ENCODE measurements around the gene COL6A3.

COL6A3 gene

DNA sequence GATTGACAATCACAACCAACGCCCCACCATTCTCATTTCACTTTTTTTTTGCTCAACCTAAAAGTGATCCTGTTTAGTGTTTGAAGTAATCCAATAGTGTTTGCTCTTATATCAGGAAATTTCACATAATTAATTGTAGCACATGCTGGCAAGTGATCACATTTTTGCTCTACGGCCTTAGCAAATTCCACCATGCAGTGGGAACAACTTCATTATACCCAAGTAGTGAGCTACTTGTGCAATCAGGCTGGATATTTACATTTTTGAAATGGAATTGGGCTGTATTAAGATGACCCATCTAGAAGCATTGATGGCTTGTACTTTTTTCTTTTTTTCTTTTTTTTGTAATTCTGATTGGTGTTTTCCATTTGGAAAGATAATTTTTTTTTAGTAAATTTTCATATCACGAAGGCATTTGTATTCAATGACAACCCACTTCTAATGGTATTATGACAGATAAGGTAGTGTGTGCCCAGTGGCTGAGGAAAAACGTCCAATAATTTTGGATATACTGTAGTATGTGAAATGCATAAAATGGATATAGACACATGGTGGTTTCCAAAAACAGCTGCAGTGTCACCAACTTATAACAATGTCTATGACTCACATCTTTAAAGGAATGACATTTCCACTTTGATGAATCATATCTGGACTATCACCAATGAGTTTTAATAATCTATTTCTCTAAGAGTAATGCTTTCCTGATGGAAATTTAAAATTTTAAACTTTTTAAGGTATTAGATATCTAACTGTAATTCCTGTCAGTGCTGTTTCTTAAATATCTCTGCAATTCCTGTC is 130.6 kb downstream of the COL6A3 start:
- TF ChIP-seq RAD21 (IDR thresholded peaks at IDR 0.05; ENCODE audit: low read depth) (no peak), ZBTB7A (IDR thresholded peaks at IDR 0.05; ENCODE audit: low read depth) (no peak), USF1 (IDR thresholded peaks at IDR 0.05) (no peak), TAF1 (IDR thresholded peaks at IDR 0.05; ENCODE audit: low read depth) (no peak), CREB1 (IDR thresholded peaks at IDR 0.05; ENCODE audit: low read depth) (no peak), TEAD4 (IDR thresholded peaks at IDR 0.05) (no peak), YY1 (IDR thresholded peaks at IDR 0.05; ENCODE audit: low read depth) (no peak), TCF12 (IDR thresholded peaks at IDR 0.05; ENCODE audit: low read depth) (no peak), EGR1 (IDR thresholded peaks at IDR 0.05) (no peak), EP300 (IDR thresholded peaks at IDR 0.05; ENCODE audit: borderline replicate concordance) (no peak), NFIC (IDR thresholded peaks at IDR 0.05) (no peak), FOXM1 (IDR thresholded peaks at IDR 0.05; ENCODE audit: borderline replicate concordance, low read depth) (no peak), CEBPB (IDR thresholded peaks at IDR 0.05) (no peak)
- TF ChIP-seq, protein P1, sequence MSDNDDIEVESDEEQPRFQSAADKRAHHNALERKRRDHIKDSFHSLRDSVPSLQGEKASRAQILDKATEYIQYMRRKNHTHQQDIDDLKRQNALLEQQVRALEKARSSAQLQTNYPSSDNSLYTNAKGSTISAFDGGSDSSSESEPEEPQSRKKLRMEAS (IDR thresholded peaks at IDR 0.05): no peak
- TF ChIP-seq, protein P2, sequence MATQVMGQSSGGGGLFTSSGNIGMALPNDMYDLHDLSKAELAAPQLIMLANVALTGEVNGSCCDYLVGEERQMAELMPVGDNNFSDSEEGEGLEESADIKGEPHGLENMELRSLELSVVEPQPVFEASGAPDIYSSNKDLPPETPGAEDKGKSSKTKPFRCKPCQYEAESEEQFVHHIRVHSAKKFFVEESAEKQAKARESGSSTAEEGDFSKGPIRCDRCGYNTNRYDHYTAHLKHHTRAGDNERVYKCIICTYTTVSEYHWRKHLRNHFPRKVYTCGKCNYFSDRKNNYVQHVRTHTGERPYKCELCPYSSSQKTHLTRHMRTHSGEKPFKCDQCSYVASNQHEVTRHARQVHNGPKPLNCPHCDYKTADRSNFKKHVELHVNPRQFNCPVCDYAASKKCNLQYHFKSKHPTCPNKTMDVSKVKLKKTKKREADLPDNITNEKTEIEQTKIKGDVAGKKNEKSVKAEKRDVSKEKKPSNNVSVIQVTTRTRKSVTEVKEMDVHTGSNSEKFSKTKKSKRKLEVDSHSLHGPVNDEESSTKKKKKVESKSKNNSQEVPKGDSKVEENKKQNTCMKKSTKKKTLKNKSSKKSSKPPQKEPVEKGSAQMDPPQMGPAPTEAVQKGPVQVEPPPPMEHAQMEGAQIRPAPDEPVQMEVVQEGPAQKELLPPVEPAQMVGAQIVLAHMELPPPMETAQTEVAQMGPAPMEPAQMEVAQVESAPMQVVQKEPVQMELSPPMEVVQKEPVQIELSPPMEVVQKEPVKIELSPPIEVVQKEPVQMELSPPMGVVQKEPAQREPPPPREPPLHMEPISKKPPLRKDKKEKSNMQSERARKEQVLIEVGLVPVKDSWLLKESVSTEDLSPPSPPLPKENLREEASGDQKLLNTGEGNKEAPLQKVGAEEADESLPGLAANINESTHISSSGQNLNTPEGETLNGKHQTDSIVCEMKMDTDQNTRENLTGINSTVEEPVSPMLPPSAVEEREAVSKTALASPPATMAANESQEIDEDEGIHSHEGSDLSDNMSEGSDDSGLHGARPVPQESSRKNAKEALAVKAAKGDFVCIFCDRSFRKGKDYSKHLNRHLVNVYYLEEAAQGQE (IDR thresholded peaks at IDR 0.05; ENCODE audit: low read depth): no peak

DNA sequence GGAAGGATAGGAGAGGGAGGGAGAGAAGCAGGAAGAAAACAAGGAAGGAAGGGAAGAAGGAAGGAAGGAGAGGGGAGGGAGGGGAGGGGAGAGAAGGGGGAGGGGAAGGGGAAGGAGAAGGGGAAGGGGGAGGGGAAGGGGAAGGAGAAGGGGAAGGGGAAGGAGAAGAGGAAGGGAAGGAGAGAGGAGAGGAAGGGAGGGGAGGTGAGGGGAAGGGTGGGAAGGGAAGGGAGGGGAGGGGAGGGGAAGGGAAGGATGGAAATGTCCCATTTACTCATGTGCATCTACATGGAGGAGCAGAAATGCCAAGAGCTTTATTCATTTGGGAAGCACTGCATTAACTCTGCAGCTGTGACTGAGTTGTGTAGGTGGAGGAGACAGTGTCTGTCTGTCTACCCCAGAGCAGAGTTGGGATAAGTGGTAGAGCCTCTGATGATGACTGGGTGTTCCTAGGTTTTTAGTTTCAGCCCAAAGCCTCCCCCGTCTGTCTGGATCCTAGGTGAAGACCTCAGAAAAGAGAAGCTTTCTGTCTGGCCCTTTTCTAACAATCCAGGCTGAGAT is 131.3 kb downstream of the COL6A3 start:
- TF ChIP-seq EGR1 (IDR thresholded peaks at IDR 0.05): no peak
- TF ChIP-seq, protein P2 (IDR thresholded peaks at IDR 0.05; ENCODE audit: low read depth): no peak
- TF ChIP-seq NFIC (IDR thresholded peaks at IDR 0.05): no peak
- no peak for TF ChIP-seq YY1 (IDR thresholded peaks at IDR 0.05; ENCODE audit: low read depth)
- TF ChIP-seq TAF1 (IDR thresholded peaks at IDR 0.05; ENCODE audit: low read depth): no peak
- no peak for TF ChIP-seq TCF12 (IDR thresholded peaks at IDR 0.05; ENCODE audit: low read depth)
- TF ChIP-seq CREB1 (IDR thresholded peaks at IDR 0.05; ENCODE audit: low read depth): no peak
- TF ChIP-seq, protein P1 (IDR thresholded peaks at IDR 0.05): no peak
- TF ChIP-seq CEBPB (IDR thresholded peaks at IDR 0.05): no peak
- TF ChIP-seq ZBTB7A (IDR thresholded peaks at IDR 0.05; ENCODE audit: low read depth): no peak
- no peak for TF ChIP-seq USF1 (IDR thresholded peaks at IDR 0.05)
- no peak for TF ChIP-seq RAD21 (IDR thresholded peaks at IDR 0.05; ENCODE audit: low read depth)
- no peak for TF ChIP-seq EP300 (IDR thresholded peaks at IDR 0.05; ENCODE audit: borderline replicate concordance)
- no peak for TF ChIP-seq TEAD4 (IDR thresholded peaks at IDR 0.05)
- no peak for TF ChIP-seq FOXM1 (IDR thresholded peaks at IDR 0.05; ENCODE audit: borderline replicate concordance, low read depth)

DNA sequence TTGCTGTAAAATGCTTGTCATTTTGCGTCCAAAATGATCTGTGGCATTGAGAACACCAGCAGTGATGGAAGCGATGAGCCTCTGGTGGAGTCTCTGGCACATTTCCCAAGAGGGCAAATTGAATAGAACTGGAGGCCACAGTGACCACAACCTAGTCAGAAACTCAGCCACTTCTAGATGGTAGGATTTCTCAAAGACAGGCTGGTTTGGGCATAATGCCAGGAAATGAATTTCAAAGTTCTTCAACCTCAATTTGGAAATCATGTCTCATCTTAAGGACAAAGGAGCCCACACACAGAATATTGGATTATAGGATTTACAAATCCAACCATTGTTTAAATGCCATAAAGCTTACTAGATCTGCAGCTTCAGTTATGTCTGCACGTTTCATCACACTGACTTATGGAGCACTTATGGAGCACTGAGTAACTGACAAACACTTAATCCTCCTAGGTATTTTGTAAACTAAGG is 132.1 kb downstream of the COL6A3 start:
- TF ChIP-seq EGR1 (IDR thresholded peaks at IDR 0.05): no peak
- TF ChIP-seq YY1 (IDR thresholded peaks at IDR 0.05; ENCODE audit: low read depth): no peak
- TF ChIP-seq, protein P2 (IDR thresholded peaks at IDR 0.05; ENCODE audit: low read depth): no peak
- TF ChIP-seq USF1 (IDR thresholded peaks at IDR 0.05): no peak
- TF ChIP-seq TCF12 (IDR thresholded peaks at IDR 0.05; ENCODE audit: low read depth): no peak
- TF ChIP-seq TAF1 (IDR thresholded peaks at IDR 0.05; ENCODE audit: low read depth): no peak
- TF ChIP-seq NFIC (IDR thresholded peaks at IDR 0.05): no peak
- TF ChIP-seq EP300 (IDR thresholded peaks at IDR 0.05; ENCODE audit: borderline replicate concordance): no peak
- TF ChIP-seq, protein P1 (IDR thresholded peaks at IDR 0.05): no peak
- TF ChIP-seq FOXM1 (IDR thresholded peaks at IDR 0.05; ENCODE audit: borderline replicate concordance, low read depth): no peak
- no peak for TF ChIP-seq CREB1 (IDR thresholded peaks at IDR 0.05; ENCODE audit: low read depth)
- no peak for TF ChIP-seq TEAD4 (IDR thresholded peaks at IDR 0.05)
- no peak for TF ChIP-seq RAD21 (IDR thresholded peaks at IDR 0.05; ENCODE audit: low read depth)
- no peak for TF ChIP-seq ZBTB7A (IDR thresholded peaks at IDR 0.05; ENCODE audit: low read depth)
- no peak for TF ChIP-seq CEBPB (IDR thresholded peaks at IDR 0.05)

Measured in Ishikawa (cell line).